Neural cell (in vitro differentiated cells): ENCODE data around the gene LRRC71. TPM values are rescaled to one million over a fixed set of nuclear protein-coding genes. Genes with fewer than 3 reads are reported as not detected.

Source experiments
- H2AFZ ChIP-seq: fragments of 200-600, 300-800 bp; sonication (generic), shearing (Covaris generic); 2 replicates; pipeline ENCODE4 v1.6.0; 2014; ENCODE audit warnings: low read depth, mild to moderate bottlenecking, antibody characterized with exemption, low read length, moderate library complexity
- H3F3A ChIP-seq: fragments of 200-600 bp; shearing (Covaris generic); 2 replicates; pipeline ENCODE4 v1.6.1; 2016; ENCODE audit warnings: mild to moderate bottlenecking, moderate library complexity, mixed read lengths, antibody characterized with exemption, low read length; ENCODE audit not compliant: insufficient read depth, poor library complexity, severe bottlenecking
- H3K27ac ChIP-seq: fragments of 200-600, 300-800 bp; sonication (generic), shearing (Covaris generic); 2 replicates; pipeline ENCODE4 v1.5.1; 2014; ENCODE audit warnings: mild to moderate bottlenecking, low read length, moderate library complexity
- H3K27me3 ChIP-seq: fragments of 300-800, 200-600 bp; sonication (generic), shearing (Covaris generic); 2 replicates; pipeline ENCODE4 v1.6.0; 2014; ENCODE audit warnings: mild to moderate bottlenecking, low read depth, low read length, moderate library complexity; ENCODE audit not compliant: insufficient read depth
- H3K36me3 ChIP-seq: fragments of 300-800, 200-600 bp; sonication (generic), shearing (Covaris generic); 2 replicates; pipeline ENCODE4 v1.5.1; 2014; ENCODE audit warnings: mild to moderate bottlenecking, antibody characterized with exemption, low read length, moderate library complexity; ENCODE audit not compliant: insufficient read depth
- H3K4me2 ChIP-seq: fragments of 300-800, 200-600 bp; sonication (generic), shearing (Covaris generic); 2 replicates; pipeline ENCODE4 v1.6.0; 2014; ENCODE audit warnings: mild to moderate bottlenecking, low read length
- H3K4me3 ChIP-seq: fragments of 300-800, 200-600 bp; sonication (generic), shearing (Covaris generic); 2 replicates; pipeline ENCODE4 v1.5.1; 2014; ENCODE audit warnings: mild to moderate bottlenecking, low read length, moderate library complexity
- H3K79me2 ChIP-seq: fragments of 200-600 bp; shearing (Covaris generic); replicated peaks from 2 replicates; pipeline ENCODE4 v1.6.0; 2014; ENCODE audit warnings: mild to moderate bottlenecking, low read length, moderate library complexity; ENCODE audit not compliant: insufficient read depth
- H3K9ac ChIP-seq: fragments of 300-800, 200-600 bp; sonication (generic), shearing (Covaris generic); 2 replicates; pipeline ENCODE4 v1.6.1; 2016; ENCODE audit warnings: mild to moderate bottlenecking, low read length, mixed read lengths
- H3K9me2 ChIP-seq: fragments of 200-600 bp; shearing (Covaris generic); 2 replicates; pipeline ENCODE4 v1.6.1; 2016; ENCODE audit warnings: mild to moderate bottlenecking, low read length, mixed read lengths; ENCODE audit not compliant: insufficient read depth
- H3K9me3 ChIP-seq: fragments of 200-600, 300-800 bp; sonication (generic), shearing (Covaris generic); 2 replicates; pipeline ENCODE4 v1.6.1; 2016; ENCODE audit warnings: mild to moderate bottlenecking, mixed run types, low read length, moderate library complexity, mixed read lengths
- H4K20me1 ChIP-seq: fragments of 200-600 bp; shearing (Covaris generic); 2 replicates; pipeline ENCODE4 v1.6.1; 2016; ENCODE audit warnings: mild to moderate bottlenecking, mixed run types; ENCODE audit not compliant: insufficient read depth
- CTCF ChIP-seq: fragments of 450-650 bp; IDR thresholded peaks from 2 replicates; pipeline ENCODE4 v1.5.1; 2014; ENCODE audit warnings: antibody characterized with exemption, mild to moderate bottlenecking, moderate library complexity; ENCODE audit not compliant: poor library complexity, severe bottlenecking
- EP300 ChIP-seq: fragments of 450-650 bp; conservative IDR thresholded peaks from 2 replicates; pipeline ENCODE4 v1.6.1; 2014; ENCODE audit warnings: antibody characterized with exemption, mild to moderate bottlenecking, moderate library complexity; ENCODE audit not compliant: poor library complexity, severe bottlenecking
- EZH2 ChIP-seq: fragments of 200-600, 300-800 bp; shearing (Covaris generic), sonication (generic); IDR thresholded peaks from 2 replicates; pipeline ENCODE4 v1.6.1; 2014; ENCODE audit warnings: antibody characterized with exemption, low read length, borderline replicate concordance, mild to moderate bottlenecking; ENCODE audit not compliant: insufficient read depth, poor library complexity, severe bottlenecking
- MXI1 ChIP-seq: fragments of 450-650 bp; conservative IDR thresholded peaks from 2 replicates; pipeline ENCODE4 v1.6.1; 2014; ENCODE audit warnings: antibody characterized with exemption, mild to moderate bottlenecking; ENCODE audit not compliant: poor library complexity, severe bottlenecking
- POLR2AphosphoS5 ChIP-seq: IDR thresholded peaks from 2 replicates; pipeline ENCODE4 v1.6.1; 2012
- RAD21 ChIP-seq: fragments of 450-650 bp; conservative IDR thresholded peaks from 2 replicates; pipeline ENCODE4 v1.6.1; 2014; ENCODE audit warnings: antibody characterized with exemption, mild to moderate bottlenecking, moderate library complexity
- REST ChIP-seq: IDR thresholded peaks from 2 replicates; pipeline ENCODE4 v1.6.1; 2012; ENCODE audit warnings: borderline replicate concordance
- SMC3 ChIP-seq: fragments of 450-650 bp; conservative IDR thresholded peaks from 2 replicates; pipeline ENCODE4 v1.6.1; 2014; ENCODE audit warnings: antibody characterized with exemption, mild to moderate bottlenecking, moderate library complexity; ENCODE audit not compliant: poor library complexity
- TAF1 ChIP-seq: IDR thresholded peaks from 2 replicates; pipeline ENCODE4 v1.6.1; 2012; ENCODE audit warnings: low read depth
- polyA plus RNA-seq: library from polyadenylated mRNA; depleted of rRNA; stranded (reverse); fragments of >200 nt; gene quantifications from 2 replicates; pipeline ENCODE4 v1.2.3, GENCODE V29; 2014

LRRC71 gene
- polyA plus RNA-seq, 1 donor from 2014 or later, result not detected

- Histone ChIP-seq H3K9me3 (no peaks in the 10 kb centered on the region), H3K9me2 (no peaks in the 10 kb centered on the region), H3K4me3 (no peak overlapping the region), H4K20me1 (no peaks in the 10 kb centered on the region), H3K36me3 (no peaks in the 10 kb centered on the region), H3K9ac (no peak overlapping the region), H3F3A (no peaks in the 10 kb centered on the region), H3K27ac (no peak overlapping the region), H3K4me2 (no peak overlapping the region), H2AFZ (no peak overlapping the region), H3K27me3 (no peaks in the 10 kb centered on the region), H3K79me2 (no peaks in the 10 kb centered on the region)
- no peak for TF ChIP-seq EZH2
- TF ChIP-seq EP300, result no peak
- no peak for TF ChIP-seq REST
- TF ChIP-seq MXI1, result no peak
- no peak for TF ChIP-seq CTCF
- no peak for TF ChIP-seq POLR2AphosphoS5
- no peak for TF ChIP-seq SMC3
- no peak for TF ChIP-seq RAD21
- TF ChIP-seq TAF1, result no peak
Measured at GRCh38 chr1:156901966-156902915, 18.2 kb upstream of the LRRC71 start.

DNA sequence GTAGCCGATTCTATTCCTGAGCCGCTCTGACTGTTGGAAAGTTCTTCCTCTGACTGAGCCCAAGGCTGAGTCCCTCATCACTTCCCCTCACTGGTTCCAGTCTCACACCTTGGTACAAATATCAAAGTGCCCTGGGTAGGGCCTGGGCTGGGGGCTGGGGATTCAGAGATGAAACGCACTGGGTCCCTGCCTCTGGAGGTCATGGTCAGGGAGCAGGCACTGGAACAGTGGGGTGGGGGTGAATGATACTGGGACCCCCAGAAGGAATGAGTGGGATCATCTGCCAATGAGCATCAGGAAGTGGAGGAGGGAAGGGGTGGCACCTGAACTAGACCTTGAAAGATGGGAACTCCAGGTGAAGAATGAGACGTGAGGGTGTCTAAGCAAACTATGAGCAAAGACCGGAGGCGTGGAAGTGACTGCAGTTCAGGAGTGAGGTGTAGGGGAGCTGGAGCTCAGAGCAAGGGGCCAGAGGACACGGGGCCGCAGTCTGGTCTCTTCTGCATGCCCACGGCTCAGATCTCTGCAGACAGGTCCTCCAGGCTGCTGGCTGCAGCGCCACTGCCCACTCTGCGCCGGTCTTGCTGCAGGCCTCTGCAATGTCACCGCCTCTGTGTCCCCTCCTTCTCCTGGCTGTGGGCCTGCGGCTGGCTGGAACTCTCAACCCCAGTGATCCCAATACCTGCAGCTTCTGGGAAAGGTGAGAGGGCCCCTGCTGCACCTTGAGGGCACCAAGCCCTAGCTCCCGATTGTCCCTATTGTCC lies 16.9 kb upstream of the LRRC71 start:
- no peaks in the 10 kb centered on the region for H3K9me2 ChIP-seq
- no peaks in the 10 kb centered on the region for H4K20me1 ChIP-seq
- no peaks in the 10 kb centered on the region for H3K36me3 ChIP-seq
- H3K9me3 ChIP-seq, result no peaks in the 10 kb centered on the region
- TF ChIP-seq RAD21 (no peak), REST (no peak), POLR2AphosphoS5 (no peak), EP300 (no peak), SMC3 (no peak), CTCF (no peak), TAF1 (no peak), EZH2 (no peak), MXI1 (no peak)
- H2AFZ ChIP-seq, result no peak overlapping the region
- H3K79me2 ChIP-seq, result no peaks in the 10 kb centered on the region
- H3K4me2 ChIP-seq, result no peak overlapping the region
- H3K27me3 ChIP-seq, result no peaks in the 10 kb centered on the region
- no peak overlapping the region for H3K9ac ChIP-seq
- no peaks in the 10 kb centered on the region for H3F3A ChIP-seq
- H3K27ac ChIP-seq, result no peak overlapping the region
- H3K4me3 ChIP-seq, result no peak overlapping the region
